ENCODE measurements around the gene ZNF558.
"Not testable (repeated sequence)": the region's sequence is repeated elsewhere in the genome, so short reads cannot be mapped to it uniquely, and the experiment has no call there.

Gene ZNF558

DNA sequence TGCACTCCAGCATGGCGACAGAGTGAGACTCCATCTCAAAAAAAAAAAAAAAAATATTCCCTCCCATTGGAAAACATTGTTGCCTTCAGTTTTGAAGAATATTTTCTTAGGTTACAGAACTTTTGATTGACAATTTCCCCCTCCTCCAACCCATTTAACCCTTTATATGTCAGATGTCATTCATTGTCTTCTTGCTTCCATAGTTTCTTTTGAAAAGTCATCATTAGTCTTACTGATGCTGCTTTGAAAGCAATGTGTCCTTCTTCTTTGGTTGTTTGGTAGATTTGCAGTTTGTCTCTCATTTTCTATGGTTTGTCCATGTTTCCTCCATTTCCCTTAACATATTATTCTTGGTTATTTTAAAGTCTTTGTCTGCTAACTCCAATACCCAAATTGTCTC is 25.4 kb downstream of the ZNF558 start:
- no peak for DNase-seq (ENCODE audit: low read depth in 3 of 3)

DNA sequence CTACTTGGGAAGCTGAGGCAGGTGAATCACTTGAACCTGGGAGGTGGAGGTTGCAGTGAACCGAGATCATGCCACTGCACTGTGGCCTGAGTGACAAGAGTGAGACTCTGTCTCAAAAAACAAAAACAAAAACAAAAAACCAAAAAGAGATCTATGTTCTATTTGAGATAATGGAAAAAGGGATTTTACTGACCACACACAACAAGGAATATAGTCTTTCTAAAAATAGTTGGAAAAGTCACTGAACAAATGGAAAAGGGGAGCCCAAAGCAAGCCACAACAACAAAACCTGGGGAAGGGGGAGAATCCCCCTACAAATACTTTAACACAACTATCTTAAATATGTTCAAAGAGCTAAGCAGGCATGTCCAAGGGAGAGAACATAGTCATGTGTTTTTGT is 37.3 kb downstream of the ZNF558 start:
- no peak for DNase-seq (ENCODE audit: low read depth in 3 of 3)

DNA sequence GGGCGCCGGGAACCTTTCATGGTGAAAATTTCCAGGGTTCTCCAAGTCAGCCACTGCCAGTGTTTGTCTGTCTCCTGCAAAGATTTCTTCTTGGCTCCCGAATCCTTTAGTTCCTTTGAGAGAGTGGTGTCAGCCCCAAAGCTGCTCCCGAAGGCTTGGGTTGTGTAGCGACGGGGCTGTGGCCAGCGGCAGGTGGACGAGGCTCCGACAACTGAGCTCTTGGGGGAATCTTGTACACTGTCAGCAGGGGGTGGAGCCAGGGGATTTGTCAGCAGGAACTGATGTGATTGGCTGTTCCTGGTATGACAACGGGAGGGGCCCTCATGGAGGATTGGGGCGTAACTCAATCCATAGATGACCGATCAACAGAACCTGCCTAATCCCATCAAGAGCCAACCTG is 58.5 kb downstream of the ZNF558 start:
- DNase-seq (ENCODE audit: low read depth in 3 of 3) = not testable (repeated sequence)

DNA sequence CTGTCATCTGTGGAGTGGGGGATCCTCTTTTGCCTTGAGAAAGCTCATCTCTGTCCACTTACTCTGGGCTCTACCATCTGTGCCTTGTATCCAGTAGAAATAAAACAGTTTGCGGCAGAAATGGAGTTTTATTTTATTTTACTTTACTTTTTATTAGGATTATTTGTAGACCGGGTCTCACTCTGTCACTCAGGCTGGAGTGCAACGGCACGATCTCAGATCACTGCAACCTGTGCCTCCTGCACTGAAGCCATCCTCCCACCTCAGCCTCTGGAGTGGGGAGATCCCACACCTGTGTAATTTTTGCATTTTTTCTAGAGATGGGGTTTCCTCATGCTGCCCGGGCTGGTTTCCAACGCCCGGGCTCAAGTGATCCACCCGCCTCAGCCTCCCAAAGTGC is 62.8 kb downstream of the ZNF558 start:
- not testable (repeated sequence) for DNase-seq (ENCODE audit: low read depth in 3 of 3)

DNA sequence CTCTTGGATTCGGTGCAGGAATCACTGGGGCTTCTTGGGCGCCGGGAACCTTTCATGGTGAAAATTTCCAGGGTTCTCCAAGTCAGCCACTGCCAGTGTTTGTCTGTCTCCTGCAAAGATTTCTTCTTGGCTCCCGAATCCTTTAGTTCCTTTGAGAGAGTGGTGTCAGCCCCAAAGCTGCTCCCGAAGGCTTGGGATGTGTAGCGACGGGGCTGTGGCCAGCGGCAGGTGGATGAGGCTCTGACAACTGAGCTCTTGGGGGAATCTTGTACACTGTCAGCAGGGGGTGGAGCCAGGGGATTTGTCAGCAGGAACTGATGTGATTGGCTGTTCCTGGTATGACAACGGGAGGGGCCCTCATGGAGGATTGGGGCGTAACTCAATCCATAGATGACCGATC is 64.8 kb downstream of the ZNF558 start:
- not testable (repeated sequence) for DNase-seq (ENCODE audit: low read depth in 3 of 3)

Data from stimulated activated CD4-positive, alpha-beta T cell treated with anti-CD3 and anti-CD28 coated beads, TNF-alpha, amount 100 ng/mL, for 4 hours (primary cell).